NOMO-1 treated with dmso at 0.1 percent for 144 hours (cell line): ENCODE results near the gene HSPA4L.

Experiments used
- DNase-seq: peaks from one replicate; lab custom pipeline; 2025; ENCODE audit not compliant: unreplicated experiment; lab: John Stamatoyannopoulos, UW

Gene HSPA4L

GRCh38 chr4:127782275-127783025, at the start of gene HSPA4L:
Gene HSPA4L, plus strand, starts transcription at chr4:127782322. Its CDS starts 229 bp downstream, at chr4:127782551.
- DNase-seq: no peak

GRCh38 chr4:127732623-127733328, 49.3 kb upstream of the HSPA4L start:
- no peak for DNase-seq

GRCh38 chr4:127734976-127735375, 47.1 kb upstream of the HSPA4L start:
- DNase-seq: no peak

GRCh38 chr4:127737295-127737694, 44.8 kb upstream of the HSPA4L start:
- no peak for DNase-seq

- DNase-seq: no peak
These were observed 40.9 kb upstream of the HSPA4L start for GRCh38 chr4:127741247-127741646.

- DNase-seq: no peak
These were observed 34.2 kb upstream of the HSPA4L start for GRCh38 chr4:127747883-127748282.

- no peak for DNase-seq
These were observed 33.2 kb upstream of the HSPA4L start for GRCh38 chr4:127748957-127749356.

GRCh38 chr4:127756906-127757305, 25.2 kb upstream of the HSPA4L start:
- no peak for DNase-seq

GRCh38 chr4:127759228-127759820, 22.8 kb upstream of the HSPA4L start:
- DNase-seq: no peak

- no peak for DNase-seq
These were observed 22.2 kb upstream of the HSPA4L start for GRCh38 chr4:127759893-127760292.

- no peak for DNase-seq
These were observed 10.4 kb upstream of the HSPA4L start for GRCh38 chr4:127771535-127772275.

- DNase-seq: no peak
These were observed 9.1 kb upstream of the HSPA4L start for GRCh38 chr4:127772769-127773671.

GRCh38 chr4:127775843-127776242, 6.3 kb upstream of the HSPA4L start:
- DNase-seq: no peak

- DNase-seq: no peak
These were observed 5.5 kb upstream of the HSPA4L start for GRCh38 chr4:127776620-127777019.

- no peak for DNase-seq
These were observed 4.6 kb upstream of the HSPA4L start for GRCh38 chr4:127777487-127777886.

GRCh38 chr4:127778102-127778501, 4.0 kb upstream of the HSPA4L start:
- no peak for DNase-seq

GRCh38 chr4:127780598-127780997, 1.5 kb upstream of the HSPA4L start:
- DNase-seq: no peak

- DNase-seq: no peak
These were observed 660 bp upstream of the HSPA4L start for GRCh38 chr4:127781300-127782024.

GRCh38 chr4:127782025-127782274, 172 bp upstream of the HSPA4L start:
- peak; percentile 80 for DNase-seq
